Neuronal stem cell (in vitro differentiated cells): Measurements from ENCODE around the gene CCDC92.
A peak's percentile ranks its signal among the peaks of the same experiment; 100 is the strongest.

Experiments
- DNase-seq: peaks from one replicate; pipeline ENCODE4 v3.0.0-alpha.2; 2013; ENCODE audit warnings: low spot score
- H2AFZ ChIP-seq: one replicate; pipeline ENCODE4 v1.6.1; 2013; ENCODE audit warnings: mild to moderate bottlenecking, low read length, inconsistent platforms
- H2AK5ac ChIP-seq: 2 replicates; pipeline ENCODE4 v1.6.1; 2013; ENCODE audit warnings: low read depth, mild to moderate bottlenecking, inconsistent platforms, low read length, moderate library complexity, mixed read lengths
- H2BK120ac ChIP-seq: 2 replicates; pipeline ENCODE4 v1.6.1; 2013; ENCODE audit warnings: low read depth, mild to moderate bottlenecking, inconsistent platforms, low read length, moderate library complexity, mixed read lengths
- H2BK12ac ChIP-seq: one replicate; pipeline ENCODE4 v1.6.1; 2013; ENCODE audit warnings: low read length, inconsistent platforms
- H2BK15ac ChIP-seq: 2 replicates; pipeline ENCODE4 v1.6.1; 2013; ENCODE audit warnings: mild to moderate bottlenecking, low read length, inconsistent platforms, mixed read lengths
- H2BK5ac ChIP-seq: one replicate; pipeline ENCODE4 v1.6.1; 2013; ENCODE audit warnings: inconsistent platforms, mild to moderate bottlenecking, low read length, moderate library complexity
- H3K14ac ChIP-seq: one replicate; pipeline ENCODE4 v1.6.1; 2013; ENCODE audit warnings: low read length, inconsistent platforms
- H3K18ac ChIP-seq: 2 replicates; pipeline ENCODE4 v1.6.1; 2013; ENCODE audit warnings: low read length, inconsistent platforms
- H3K23ac ChIP-seq: 2 replicates; pipeline ENCODE4 v1.6.1; 2013; ENCODE audit warnings: low read depth, mild to moderate bottlenecking, mixed read lengths, low read length, inconsistent platforms; ENCODE audit not compliant: poor library complexity
- H3K27ac ChIP-seq: replicated peaks from 3 replicates; pipeline ENCODE4 v1.5.1; 2013; ENCODE audit warnings: low read length, inconsistent platforms
- H3K27me3 ChIP-seq, 3 experiments: 2 replicates each; pipeline ENCODE4 v1.6.1; 2013; ENCODE audit warnings: low read length in 3 of 3, mild to moderate bottlenecking in 2 of 3, inconsistent platforms in 1 of 3, low read depth in 1 of 3, mixed read lengths in 1 of 3, moderate library complexity in 1 of 3; ENCODE audit not compliant: control insufficient read depth in 3 of 3, insufficient read depth in 3 of 3
- H3K36me3 ChIP-seq, 2 donors: replicated peaks in 1 of 2; 2 replicates each; pipeline ENCODE4 v1.6.1; 2013; ENCODE audit warnings: low read length in 2 of 2; ENCODE audit not compliant: control insufficient read depth in 2 of 2, insufficient read depth in 2 of 2
- H3K4ac ChIP-seq: 2 replicates; pipeline ENCODE4 v1.6.1; 2013; ENCODE audit warnings: inconsistent platforms, mild to moderate bottlenecking, low read length, moderate library complexity
- H3K4me1 ChIP-seq, 2 donors: 1 replicate in 1 of 2; 2 replicates in 1 of 2; pipeline ENCODE4 v1.6.1; 2013; ENCODE audit warnings: low read length in 2 of 2, low read depth in 1 of 2; ENCODE audit not compliant: control insufficient read depth in 2 of 2, insufficient read depth in 1 of 2
- H3K4me2 ChIP-seq: one replicate; pipeline ENCODE4 v1.6.1; 2013; ENCODE audit warnings: mild to moderate bottlenecking, low read length, inconsistent platforms; ENCODE audit not compliant: insufficient read depth, poor library complexity, severe bottlenecking
- H3K4me3 ChIP-seq, 2 donors: 2 replicates each; pipeline ENCODE4 v1.5.1; 2013; ENCODE audit warnings: low read length in 2 of 2, mild to moderate bottlenecking in 2 of 2, inconsistent platforms in 1 of 2, moderate library complexity in 1 of 2
- H3K79me1 ChIP-seq: one replicate; pipeline ENCODE4 v1.6.1; 2013; ENCODE audit warnings: low read depth, mild to moderate bottlenecking, inconsistent platforms, low read length, moderate library complexity
- H3K9ac ChIP-seq: one replicate; pipeline ENCODE4 v1.6.1; 2013; ENCODE audit warnings: mild to moderate bottlenecking, low read depth, low read length, inconsistent platforms; ENCODE audit not compliant: poor library complexity
- H3K9me3 ChIP-seq, 2 donors: replicated peaks in 1 of 2; 2 replicates each; pipeline versions ENCODE3 to v1.6.1; 2013; ENCODE audit warnings: low read length in 2 of 2, mild to moderate bottlenecking in 2 of 2, inconsistent platforms in 1 of 2, low read depth in 1 of 2, mixed read lengths in 1 of 2, moderate library complexity in 1 of 2; ENCODE audit not compliant: control insufficient read depth in 2 of 2, insufficient read depth in 1 of 2
- H4K8ac ChIP-seq: one replicate; pipeline ENCODE4 v1.6.1; 2013; ENCODE audit warnings: low read depth, mild to moderate bottlenecking, inconsistent platforms, low read length, moderate library complexity
- H4K91ac ChIP-seq: one replicate; pipeline ENCODE4 v1.6.1; 2013; ENCODE audit warnings: low read length, low read depth, mild to moderate bottlenecking, inconsistent platforms; ENCODE audit not compliant: poor library complexity
- WGBS, 2 donors: extraction: QIAGEN DNeasy Blood & Tissue Kit; methylation state at CpG; one replicate each; pipeline ENCODE4 v1.1.7; 2013; ENCODE audit warnings: missing lambda C conversion rate in 2 of 2, mixed read lengths in 1 of 2; ENCODE audit not compliant: insufficient read length in 2 of 2, insufficient replicate concordance in 1 of 2; ENCODE audit errors: extremely low coverage in 2 of 2; 5-methylcytosine and 5-hydroxymethylcytosine counted together

The CCDC92 gene

DNA sequence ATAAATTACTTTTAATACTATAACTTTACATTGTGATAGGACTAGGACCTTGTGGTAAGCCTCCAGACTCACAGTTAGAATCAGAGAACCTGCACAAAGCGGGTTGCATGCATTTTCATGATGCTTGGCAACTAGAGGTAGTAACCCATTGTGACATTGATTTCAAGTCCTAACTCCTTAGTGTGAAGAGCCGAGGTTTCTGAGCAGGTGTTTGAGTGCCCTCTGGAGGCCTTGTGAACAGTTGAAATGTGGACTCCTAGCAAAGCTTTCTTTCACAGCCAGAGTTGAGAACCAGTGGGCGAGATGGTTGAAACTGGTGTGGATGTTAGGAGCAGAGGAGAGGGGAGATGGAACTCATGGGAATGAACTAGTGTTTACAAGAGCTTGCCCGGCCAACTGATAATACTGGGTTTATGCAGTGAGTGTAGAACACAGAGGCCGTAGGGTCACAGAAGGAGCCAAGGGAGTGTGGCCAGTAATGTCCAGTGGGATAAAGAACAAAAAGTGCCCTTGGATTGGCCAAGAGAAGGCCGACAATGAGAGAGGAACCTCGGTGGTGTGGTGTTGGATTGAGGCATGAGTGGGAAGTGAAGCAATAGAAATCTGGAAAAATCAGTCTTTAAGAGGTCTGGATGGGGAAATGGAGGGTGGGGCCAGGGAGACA, 11.3 kb upstream of the CCDC92 start:
- peaks cover 2% of the 10 kb centered on the region for H3K79me1 ChIP-seq
- H3K14ac ChIP-seq, result no peak overlapping the region
- H3K4ac ChIP-seq, result no peak overlapping the region
- H2BK120ac ChIP-seq, result no peak overlapping the region
- no peaks in the 10 kb centered on the region for H3K27me3 ChIP-seq
- no peak overlapping the region for H3K4me3 ChIP-seq
- DNase-seq, result peak; percentile 48
- H3K18ac ChIP-seq, result no peak overlapping the region
- no peak overlapping the region for H3K23ac ChIP-seq
- H4K8ac ChIP-seq, result no peak overlapping the region
- H2AK5ac ChIP-seq, result no peak overlapping the region
- H3K9ac ChIP-seq, result no peak overlapping the region
- no CpG with 5 or more reads among the region's 7 CpGs for WGBS, 2 donors
- H2AFZ ChIP-seq, result no peak overlapping the region
- H4K91ac ChIP-seq, result no peak overlapping the region
- no peak overlapping the region for H2BK15ac ChIP-seq
- peaks cover 0 to 9% of the 10 kb centered on the region in 2 donors for H3K4me1 ChIP-seq
- no peak overlapping the region for H3K4me2 ChIP-seq
- peaks cover 10 to 94% of the 10 kb centered on the region in 2 donors for H3K36me3 ChIP-seq
- no peak overlapping the region for H2BK12ac ChIP-seq
- H3K9me3 ChIP-seq, result no peaks in the 10 kb centered on the region
- H3K27ac ChIP-seq, result no peak overlapping the region
- H2BK5ac ChIP-seq, result no peak overlapping the region

DNA sequence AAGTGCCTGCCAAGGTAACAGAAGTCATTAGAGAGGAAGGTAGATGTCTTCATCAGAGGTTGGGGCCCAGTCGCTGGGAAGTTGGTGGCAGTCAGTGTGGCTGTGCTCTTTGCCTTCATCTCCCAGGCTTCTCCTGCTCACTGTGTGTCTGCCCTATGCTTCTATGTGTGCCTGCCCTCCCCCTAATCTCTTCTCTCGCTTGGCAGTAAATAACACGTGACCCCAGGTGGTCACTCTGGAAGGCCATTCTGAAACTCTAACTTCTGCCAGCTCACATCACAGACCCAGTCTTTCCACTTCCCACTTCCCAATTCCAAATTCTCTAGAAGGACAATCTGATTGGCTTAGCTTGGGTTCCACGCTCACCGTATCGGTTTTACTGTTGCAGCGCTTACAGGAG, 9.6 kb upstream of the CCDC92 start:
- Histone ChIP-seq H2BK15ac (no peak overlapping the region), H3K23ac (no peak overlapping the region), H4K8ac (no peak overlapping the region), H3K27me3 (no peaks in the 10 kb centered on the region), H3K9ac (no peak overlapping the region), H2AFZ (no peak overlapping the region), H3K14ac (no peak overlapping the region), H3K4ac (no peak overlapping the region), H3K36me3 (peaks cover 6 to 94% of the 10 kb centered on the region in 2 donors), H3K4me3 (no peak overlapping the region), H3K9me3 (no peaks in the 10 kb centered on the region), H4K91ac (no peak overlapping the region), H2AK5ac (no peak overlapping the region), H3K27ac (no peak overlapping the region), H3K4me1 (peaks cover 0 to 9% of the 10 kb centered on the region in 2 donors), H2BK120ac (no peak overlapping the region), H3K79me1 (peaks cover 2% of the 10 kb centered on the region), H2BK5ac (no peak overlapping the region), H2BK12ac (no peak overlapping the region), H3K18ac (no peak overlapping the region), H3K4me2 (no peak overlapping the region)
- no peak for DNase-seq
- WGBS, 2 donors, result no CpG with 5 or more reads among the region's 7 CpGs

DNA sequence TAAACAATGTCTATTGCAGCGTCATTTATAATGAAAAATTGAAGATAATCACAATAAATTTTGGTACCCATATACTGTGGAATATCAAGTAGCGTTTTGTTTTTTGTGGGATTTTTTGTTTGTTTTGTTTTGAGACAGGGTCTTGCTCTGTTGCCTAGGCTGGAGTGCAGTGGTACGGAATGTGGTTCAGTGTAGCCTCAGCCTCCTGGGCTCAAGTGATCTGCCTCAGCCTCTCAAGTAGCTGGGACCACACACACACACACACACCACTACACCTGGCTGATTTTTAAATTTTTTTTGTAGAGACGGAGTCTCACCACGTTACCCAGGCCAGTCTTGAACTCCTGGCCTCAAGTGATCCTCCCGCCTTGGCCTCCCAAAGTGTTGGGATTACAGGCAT, 6.9 kb upstream of the CCDC92 start:
- H3K9me3 ChIP-seq, result no peaks in the 10 kb centered on the region
- no peak overlapping the region for H4K91ac ChIP-seq
- H3K18ac ChIP-seq, result no peak overlapping the region
- no peak for DNase-seq
- no peak overlapping the region for H2BK12ac ChIP-seq
- no peak overlapping the region for H3K9ac ChIP-seq
- H3K27me3 ChIP-seq, result no peaks in the 10 kb centered on the region
- peaks cover 9 to 94% of the 10 kb centered on the region in 2 donors for H3K36me3 ChIP-seq
- H2AK5ac ChIP-seq, result no peak overlapping the region
- no peak overlapping the region for H4K8ac ChIP-seq
- no CpG with 5 or more reads among the region's 6 CpGs for WGBS, 2 donors
- no peak overlapping the region for H3K4me3 ChIP-seq
- H3K4me2 ChIP-seq, result no peak overlapping the region
- H2BK120ac ChIP-seq, result no peak overlapping the region
- no peak overlapping the region for H3K14ac ChIP-seq
- H3K23ac ChIP-seq, result no peak overlapping the region
- peaks cover 8 to 12% of the 10 kb centered on the region in 2 donors for H3K4me1 ChIP-seq
- no peak overlapping the region for H2AFZ ChIP-seq
- H3K27ac ChIP-seq, result no peak overlapping the region
- no peak overlapping the region for H2BK15ac ChIP-seq
- H3K4ac ChIP-seq, result no peak overlapping the region
- H2BK5ac ChIP-seq, result no peak overlapping the region
- H3K79me1 ChIP-seq, result peaks cover 6% of the 10 kb centered on the region

DNA sequence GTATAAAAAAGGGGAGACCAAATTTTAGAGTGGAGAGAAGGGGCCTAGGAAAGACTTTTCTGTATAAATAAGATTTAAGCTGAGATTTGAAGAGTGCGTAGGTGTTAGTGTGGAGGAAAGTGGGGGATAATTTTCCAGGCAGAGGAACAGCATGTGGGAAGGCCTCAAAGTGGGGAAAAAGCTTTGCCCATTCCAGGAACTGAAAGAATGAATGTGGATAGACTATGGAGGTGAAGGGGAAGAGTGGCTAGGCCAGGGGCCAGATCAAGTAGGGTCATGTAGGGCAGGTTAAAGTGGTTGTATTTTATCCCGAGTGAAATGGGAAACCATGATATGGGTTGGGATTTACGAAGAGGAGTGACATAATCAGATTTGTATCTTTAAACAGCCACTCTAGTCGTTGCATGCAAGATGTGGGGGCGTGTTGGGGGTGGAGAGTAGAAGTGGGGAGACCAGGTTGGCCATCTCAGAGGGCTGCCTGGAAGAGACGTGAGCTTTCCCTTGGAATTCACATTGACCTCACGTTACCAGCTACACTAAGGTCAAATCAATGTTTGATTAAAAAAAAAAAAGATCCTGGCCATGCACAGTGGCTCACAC, 3.7 kb upstream of the CCDC92 start:
- Histone ChIP-seq H3K4me3 (no peak overlapping the region), H3K79me1 (peaks cover 4% of the 10 kb centered on the region), H2AFZ (no peak overlapping the region), H3K4me1 (peaks cover 4 to 10% of the 10 kb centered on the region in 2 donors), H3K9me3 (no peaks in the 10 kb centered on the region), H2BK15ac (no peak overlapping the region), H3K4me2 (no peak overlapping the region), H4K91ac (no peak overlapping the region), H3K36me3 (peaks cover 9 to 73% of the 10 kb centered on the region in 2 donors), H2BK5ac (no peak overlapping the region), H3K18ac (no peak overlapping the region), H3K4ac (no peak overlapping the region), H4K8ac (no peak overlapping the region), H2BK120ac (no peak overlapping the region), H3K14ac (no peak overlapping the region), H3K23ac (no peak overlapping the region), H3K9ac (no peak overlapping the region), H2AK5ac (no peak overlapping the region), H3K27ac (no peak overlapping the region), H2BK12ac (no peak overlapping the region), H3K27me3 (no peaks in the 10 kb centered on the region)
- WGBS, 2 donors, result 100% methylated on average over 1 of the region's 7 CpGs
- no peak for DNase-seq
